Pericardium fibroblast (primary cell): Measurements from ENCODE around the gene PHF24. TPM values are rescaled to one million over a fixed set of nuclear protein-coding genes. Genes with fewer than 3 reads are reported as not detected.

ENCODE experiments used
- total RNA-seq: library from RNA; depleted of rRNA; stranded (reverse); fragments of >200 nt; gene quantifications from 2 replicates; pipeline ENCODE4 v1.2.3, GENCODE V29; 2015

The PHF24 gene
- 0.12 and 1.0 TPM in 2 replicates for total RNA-seq

GRCh38 chr9:34957492-34958410, at the start of gene PHF24:
Gene PHF24 (plus strand): TSS chr9:34958285. CDS start chr9:34971299, 13,014 bp downstream.

DNA sequence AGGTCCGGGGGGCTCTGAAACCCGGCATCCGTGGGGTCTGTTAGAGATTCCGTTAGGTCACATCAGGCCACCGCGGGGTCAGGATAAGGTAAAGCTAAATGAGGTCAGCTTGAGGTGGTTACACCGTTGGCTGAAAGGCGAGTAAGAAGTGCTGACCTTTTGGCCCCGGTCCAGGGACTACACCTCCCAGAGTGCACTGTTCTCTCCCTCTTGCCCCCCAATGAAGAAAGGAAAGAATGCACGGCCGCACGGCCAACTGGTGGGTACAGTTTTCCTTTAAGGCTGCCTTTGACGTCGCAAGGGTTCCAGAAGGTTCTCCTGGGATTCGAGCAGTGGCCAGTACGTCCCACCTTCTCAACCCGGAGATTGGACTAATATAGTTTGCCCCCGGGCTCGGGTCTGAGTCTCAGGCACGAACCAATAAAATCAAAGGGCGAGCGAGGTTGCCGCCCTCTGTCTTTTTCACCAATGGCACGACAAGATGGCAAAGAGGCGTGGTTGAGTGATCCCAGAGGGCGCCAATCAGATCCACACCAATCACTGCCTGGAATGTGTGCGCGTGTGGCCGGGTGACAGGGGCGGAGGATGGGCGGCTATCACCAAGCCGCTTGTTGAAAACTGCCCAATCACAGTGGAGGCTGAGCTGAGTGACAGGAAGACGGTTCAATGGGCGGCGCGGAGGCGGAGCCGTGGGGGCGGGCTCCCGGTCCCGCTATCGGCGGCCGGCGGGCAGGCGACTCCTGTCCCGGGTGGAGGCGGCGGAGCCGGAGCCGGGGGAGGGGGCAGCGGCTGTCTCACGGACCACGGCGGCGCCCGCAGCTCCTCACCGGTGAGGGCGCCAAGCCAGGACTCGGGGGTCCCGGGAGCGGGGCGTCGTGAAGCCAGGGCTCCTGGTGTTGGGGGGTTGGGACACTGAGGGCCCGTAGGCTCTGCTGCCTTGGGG, 31.2 kb downstream of the PHF24 start, which contains the start of gene DNAJB5:
TSS of gene DNAJB5 (plus strand) at position 743 of the 943 bp plus-strand sequence. CDS start 886 bp downstream, outside the sequence.

Other genes starting within 250 kb of the PHF24 start
- gene CCL21, start 248.1 kb upstream of the PHF24 start, total RNA-seq: 2.6 TPM in 1 of 2 replicates, not detected in the other
- gene DNAJB5, start 31.5 kb downstream of the PHF24 start, total RNA-seq: 8.2 and 13.4 TPM in 2 replicates
- gene VCP, start 114.3 kb downstream of the PHF24 start, total RNA-seq: 178 and 219 TPM in 2 replicates
- 11.2 and 17.9 TPM in 2 replicates for gene FANCG, start 121.7 kb downstream of the PHF24 start, total RNA-seq
- gene PIGO, start 138.3 kb downstream of the PHF24 start, total RNA-seq: 8.6 and 13.3 TPM in 2 replicates
- gene STOML2, start 144.8 kb downstream of the PHF24 start, total RNA-seq: 118 and 125 TPM in 2 replicates
- gene ATOSB, start 157.6 kb downstream of the PHF24 start, total RNA-seq: 10.8 and 22.4 TPM in 2 replicates
- 10.3 and 12.5 TPM in 2 replicates for gene UNC13B, start 203.7 kb downstream of the PHF24 start, total RNA-seq